Vagina (tissue), 2 donors: Measurements from ENCODE around the gene TBC1D22A. TPM values are rescaled to one million over a fixed set of nuclear protein-coding genes. Genes with fewer than 3 reads are reported as not detected.

Experiments
- DNase-seq, 2 donors: peaks; one replicate each; pipeline ENCODE4 v3.0.0-alpha.2; 2017; ENCODE audit errors: extremely low spot score in 2 of 2
- H3K27ac ChIP-seq: fragments of 200-600 bp; sonication (generic); one replicate; pipeline ENCODE4 v1.5.1; 2019
- H3K27me3 ChIP-seq: fragments of 200-600 bp; sonication (generic); one replicate; pipeline ENCODE4 v1.5.1; 2019
- H3K36me3 ChIP-seq, 2 donors: fragments of 200-600 bp; sonication (generic); one replicate each; pipeline ENCODE4 v1.5.1; 2017 to 2019
- H3K4me1 ChIP-seq: fragments of 200-600 bp; sonication (generic); one replicate; pipeline ENCODE4 v1.5.1; 2019
- H3K4me3 ChIP-seq, 2 donors: fragments of 200-600 bp; sonication (generic); 1 replicate in 1 of 2; 2 replicates in 1 of 2; pipeline ENCODE4 v1.5.1; 2016 to 2019
- H3K9me3 ChIP-seq: fragments of 200-600 bp; sonication (generic); one replicate; pipeline ENCODE4 v1.5.1; 2019
- CTCF ChIP-seq, 3 experiments: fragments of 450-650 bp in 2 of 3; fragments of 200-600 bp in 1 of 3; sonication (generic) in 1 of 3; IDR thresholded peaks; one replicate each; pipeline ENCODE4 v1.5.1; 2017 to 2019; ENCODE audit warnings: antibody characterized with exemption in 3 of 3, mild to moderate bottlenecking in 2 of 3, moderate library complexity in 2 of 3
- POLR2A ChIP-seq, 2 donors: fragments of 450-650 bp; IDR thresholded peaks; one replicate each; pipeline ENCODE4 v1.6.1; 2017; ENCODE audit warnings: antibody characterized with exemption in 2 of 2, mild to moderate bottlenecking in 2 of 2, moderate library complexity in 2 of 2
- POLR2AphosphoS5 ChIP-seq, 2 donors: sonication (generic); formaldehyde crosslinking; IDR thresholded peaks; one replicate each; pipeline ENCODE4 v1.9.0; 2017; ENCODE audit warnings: antibody characterized with exemption in 2 of 2, mild to moderate bottlenecking in 2 of 2, low read depth in 1 of 2; ENCODE audit not compliant: insufficient read depth in 1 of 2
- intact Hi-C: fragments of 100-400 bp; cut with DNase I; formaldehyde crosslinking; loops from one replicate; pipeline ENCODE4 v1.15.1; 2023
- total RNA-seq: library from RNA; depleted of rRNA; stranded (reverse); fragments of >200 nt; gene quantifications from one replicate; pipeline ENCODE4 v1.2.3, GENCODE V29; 2016

Gene TBC1D22A
- total RNA-seq, 1 donor from 2014 or later = 38.3 TPM

- no peaks in the 10 kb centered on the region for H3K27me3 ChIP-seq
- no peaks in the 10 kb centered on the region for H3K36me3 ChIP-seq
- H3K9me3 ChIP-seq = no peaks in the 10 kb centered on the region
- DNase-seq = no peak
- intact Hi-C loops = no loop called here
- H3K4me3 ChIP-seq = no peak overlapping the region
- H3K27ac ChIP-seq = peak overlapping the region; percentile 13
- peaks cover 25% of the 10 kb centered on the region for H3K4me1 ChIP-seq
- TF ChIP-seq POLR2AphosphoS5 (IDR thresholded peaks at IDR 0.05; ENCODE audit: insufficient read depth in 1 of 2, low read depth in 1 of 2) = no peak
- TF ChIP-seq POLR2A (IDR thresholded peaks at IDR 0.05) = no peak
- TF ChIP-seq CTCF (IDR thresholded peaks at IDR 0.05) = no peak
Measured at GRCh38 chr22:47142427-47143046, 380.1 kb downstream of the TBC1D22A start.

- Histone ChIP-seq H3K4me3 (no peak overlapping the region), H3K36me3 (no peaks in the 10 kb centered on the region), H3K27me3 (no peaks in the 10 kb centered on the region), H3K4me1 (peaks cover 28% of the 10 kb centered on the region), H3K27ac (peak overlapping the region; percentile 13), H3K9me3 (no peaks in the 10 kb centered on the region)
- DNase-seq = no peak
- intact Hi-C loops = no loop called here
- TF ChIP-seq POLR2A (IDR thresholded peaks at IDR 0.05) (no peak), POLR2AphosphoS5 (IDR thresholded peaks at IDR 0.05; ENCODE audit: insufficient read depth in 1 of 2, low read depth in 1 of 2) (no peak), CTCF (IDR thresholded peaks at IDR 0.05) (no peak)
Measured at GRCh38 chr22:47143249-47143938, 380.9 kb downstream of the TBC1D22A start.

- TF ChIP-seq POLR2A (IDR thresholded peaks at IDR 0.05) (no peak), POLR2AphosphoS5 (IDR thresholded peaks at IDR 0.05; ENCODE audit: insufficient read depth in 1 of 2, low read depth in 1 of 2) (no peak), CTCF (IDR thresholded peaks at IDR 0.05) (no peak)
- no peaks in the 10 kb centered on the region for H3K36me3 ChIP-seq
- no peak overlapping the region for H3K27ac ChIP-seq
- no peak for DNase-seq
- H3K9me3 ChIP-seq = no peaks in the 10 kb centered on the region
- H3K4me1 ChIP-seq = peaks cover 28% of the 10 kb centered on the region
- intact Hi-C loops = no loop called here
- H3K4me3 ChIP-seq = no peak overlapping the region
- H3K27me3 ChIP-seq = no peaks in the 10 kb centered on the region
Measured at GRCh38 chr22:47144076-47144765, 381.8 kb downstream of the TBC1D22A start.

GRCh38 chr22:47144791-47145425, 382.5 kb downstream of the TBC1D22A start:
- Histone ChIP-seq H3K36me3 (no peaks in the 10 kb centered on the region), H3K9me3 (no peaks in the 10 kb centered on the region), H3K27me3 (no peaks in the 10 kb centered on the region), H3K4me1 (peaks cover 28% of the 10 kb centered on the region), H3K4me3 (no peak overlapping the region), H3K27ac (no peak overlapping the region)
- no peak for TF ChIP-seq CTCF (IDR thresholded peaks at IDR 0.05)
- TF ChIP-seq POLR2AphosphoS5 (IDR thresholded peaks at IDR 0.05; ENCODE audit: insufficient read depth in 1 of 2, low read depth in 1 of 2) = no peak
- TF ChIP-seq POLR2A (IDR thresholded peaks at IDR 0.05) = no peak
- DNase-seq = no peak
- intact Hi-C loops = no loop called here
